ENCODE data around the gene MGLL.

- no peak for TF ChIP-seq POLR2A (IDR thresholded peaks at IDR 0.05)
- no peak for TF ChIP-seq CTCF (IDR thresholded peaks at IDR 0.05)
Measured at GRCh38 chr3:127687228-127687737, 135.0 kb downstream of the MGLL start.

All from esophagus squamous epithelium (tissue), 4 donors.